HG02981 (cell line): ENCODE data around the gene GSK3B.

ENCODE experiments used
- ATAC-seq: cut with Tn5 transposase; IDR thresholded peaks from one replicate; pipeline ENCODE4 v1.9.1; 2021; ENCODE audit warnings: mild to moderate bottlenecking, moderate library complexity; ENCODE audit not compliant: unreplicated experiment

GSK3B gene

GRCh38 chr3:120093911-120094775 lies at the start of gene GSK3B:
Gene GSK3B, minus strand, starts transcription at chr3:120094447. Its CDS starts 1,013 bp downstream, at chr3:120093434.
- ATAC-seq, result peak; percentile 28

GRCh38 chr3:120143676-120144075 lies 49.4 kb upstream of the GSK3B start:
- no peak for ATAC-seq

- ATAC-seq, result no peak
These were observed 48.0 kb upstream of the GSK3B start for GRCh38 chr3:120142236-120142635.

- ATAC-seq, result no peak
These were observed 46.0 kb upstream of the GSK3B start for GRCh38 chr3:120140098-120140742.

GRCh38 chr3:120139140-120139539 lies 44.9 kb upstream of the GSK3B start:
- no peak for ATAC-seq

- no peak for ATAC-seq
These were observed 43.3 kb upstream of the GSK3B start for GRCh38 chr3:120137548-120137947.

- ATAC-seq, result no peak
These were observed 36.4 kb upstream of the GSK3B start for GRCh38 chr3:120130656-120131055.

GRCh38 chr3:120129718-120130513 lies 35.7 kb upstream of the GSK3B start:
- no peak for ATAC-seq

GRCh38 chr3:120129051-120129450 lies 34.8 kb upstream of the GSK3B start:
- no peak for ATAC-seq

GRCh38 chr3:120125992-120126391 lies 31.7 kb upstream of the GSK3B start:
- no peak for ATAC-seq

GRCh38 chr3:120119846-120120510 lies 25.7 kb upstream of the GSK3B start:
- ATAC-seq, result no peak

GRCh38 chr3:120114981-120115380 lies 20.7 kb upstream of the GSK3B start:
- no peak for ATAC-seq

- no peak for ATAC-seq
These were observed 20.1 kb upstream of the GSK3B start for GRCh38 chr3:120114376-120114775.

- no peak for ATAC-seq
These were observed 19.2 kb upstream of the GSK3B start for GRCh38 chr3:120113128-120114116.

- no peak for ATAC-seq
These were observed 17.7 kb upstream of the GSK3B start for GRCh38 chr3:120111898-120112297.

GRCh38 chr3:120103276-120103675 lies 9.0 kb upstream of the GSK3B start:
- ATAC-seq, result no peak

GRCh38 chr3:120102674-120103073 lies 8.4 kb upstream of the GSK3B start:
- no peak for ATAC-seq

GRCh38 chr3:120102232-120102631 lies 8.0 kb upstream of the GSK3B start:
- no peak for ATAC-seq

GRCh38 chr3:120101624-120102023 lies 7.4 kb upstream of the GSK3B start:
- no peak for ATAC-seq

GRCh38 chr3:120100711-120101110 lies 6.5 kb upstream of the GSK3B start:
- ATAC-seq, result no peak
